ENCODE measurements around the gene KRTAP11-1.

KRTAP11-1 gene

GRCh38 chr21:30881480-30881879 lies at the start of gene KRTAP11-1:
KRTAP11-1 (minus strand) TSS chr21:30881580; CDS start chr21:30881524, 56 bp downstream.
- no peak within 1 kb of the TSS for H3K4me3 ChIP-seq (ENCODE audit: low read depth, low read length)
- no peak for TF ChIP-seq CTCF (conservative IDR thresholded peaks at IDR 0.05; ENCODE audit: low read depth, low read length)
- DNase-seq (ENCODE audit: low read depth), result no peak

- no peak overlapping the region for H3K4me3 ChIP-seq (ENCODE audit: low read depth, low read length)
- DNase-seq (ENCODE audit: low read depth), result peak; percentile 1
- TF ChIP-seq CTCF (conservative IDR thresholded peaks at IDR 0.05; ENCODE audit: low read depth, low read length), result no peak
These were observed 42.8 kb upstream of the KRTAP11-1 start for GRCh38 chr21:30924146-30924700.

GRCh38 chr21:30921129-30921528 lies 39.7 kb upstream of the KRTAP11-1 start:
- no peak for TF ChIP-seq CTCF (conservative IDR thresholded peaks at IDR 0.05; ENCODE audit: low read depth, low read length)
- H3K4me3 ChIP-seq (ENCODE audit: low read depth, low read length), result no peak overlapping the region
- DNase-seq (ENCODE audit: low read depth), result no peak

- DNase-seq (ENCODE audit: low read depth), result no peak
- no peak overlapping the region for H3K4me3 ChIP-seq (ENCODE audit: low read depth, low read length)
- TF ChIP-seq CTCF (conservative IDR thresholded peaks at IDR 0.05; ENCODE audit: low read depth, low read length), result no peak
These were observed 36.2 kb upstream of the KRTAP11-1 start for GRCh38 chr21:30917557-30917956.

- H3K4me3 ChIP-seq (ENCODE audit: low read depth, low read length), result no peak overlapping the region
- TF ChIP-seq CTCF (conservative IDR thresholded peaks at IDR 0.05; ENCODE audit: low read depth, low read length), result no peak
- no peak for DNase-seq (ENCODE audit: low read depth)
These were observed 19.5 kb upstream of the KRTAP11-1 start for GRCh38 chr21:30900881-30901280.

GRCh38 chr21:30882866-30883597 lies 1.7 kb upstream of the KRTAP11-1 start:
- no peak for TF ChIP-seq CTCF (conservative IDR thresholded peaks at IDR 0.05; ENCODE audit: low read depth, low read length)
- no peak overlapping the region for H3K4me3 ChIP-seq (ENCODE audit: low read depth, low read length)
- no peak for DNase-seq (ENCODE audit: low read depth)

GRCh38 chr21:30880914-30881313 lies 466 bp downstream of the KRTAP11-1 start:
- no peak for DNase-seq (ENCODE audit: low read depth)
- TF ChIP-seq CTCF (conservative IDR thresholded peaks at IDR 0.05; ENCODE audit: low read depth, low read length), result no peak

More at GRCh38 chr21:30880914-30881313, 466 bp downstream of the KRTAP11-1 start:
- no peak overlapping the region for H3K4me3 ChIP-seq (ENCODE audit: low read depth, low read length)

Data from choroid plexus epithelial cell (primary cell).